Forelimb muscle (tissue), 1 donor: Measurements from ENCODE around the gene F8. TPM values are rescaled to one million over a fixed set of nuclear protein-coding genes. Genes with fewer than 3 reads are reported as not detected.
"Not testable (repeated sequence)": the region's sequence is repeated elsewhere in the genome, so short reads cannot be mapped to it uniquely, and the experiment has no call there.

ENCODE experiments used
- DNase-seq: peaks from one replicate; pipeline ENCODE4 v3.0.0-alpha.2; 2013; ENCODE audit warnings: low read depth
- polyA plus RNA-seq: library from polyadenylated mRNA; unstranded; fragments of 120-200 nt; gene quantifications from one replicate; pipeline ENCODE4 v1.2.1, GENCODE V29; 2013; ENCODE audit not compliant: insufficient read length

F8 gene
- polyA plus RNA-seq, 1 donor = 5.1 TPM

DNA sequence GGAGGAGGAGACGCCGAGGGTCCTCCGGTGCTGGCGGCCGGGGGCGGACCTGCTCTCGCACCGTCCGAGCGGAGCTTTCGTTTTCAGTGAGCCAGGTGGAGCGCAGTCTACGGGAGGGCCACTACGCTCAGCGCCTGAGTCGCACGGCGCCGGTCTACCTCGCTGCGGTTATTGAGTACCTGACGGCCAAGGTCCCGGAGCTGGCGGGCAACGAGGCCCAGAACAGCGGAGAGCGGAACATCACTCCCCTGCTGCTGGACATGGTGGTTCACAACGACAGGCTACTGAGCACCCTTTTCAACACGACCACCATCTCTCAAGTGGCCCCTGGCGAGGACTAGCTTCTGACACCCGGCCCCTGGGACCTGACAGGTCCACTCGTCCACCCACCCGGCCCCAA, 137.5 kb downstream of the F8 start:
- not testable (repeated sequence) for DNase-seq

DNA sequence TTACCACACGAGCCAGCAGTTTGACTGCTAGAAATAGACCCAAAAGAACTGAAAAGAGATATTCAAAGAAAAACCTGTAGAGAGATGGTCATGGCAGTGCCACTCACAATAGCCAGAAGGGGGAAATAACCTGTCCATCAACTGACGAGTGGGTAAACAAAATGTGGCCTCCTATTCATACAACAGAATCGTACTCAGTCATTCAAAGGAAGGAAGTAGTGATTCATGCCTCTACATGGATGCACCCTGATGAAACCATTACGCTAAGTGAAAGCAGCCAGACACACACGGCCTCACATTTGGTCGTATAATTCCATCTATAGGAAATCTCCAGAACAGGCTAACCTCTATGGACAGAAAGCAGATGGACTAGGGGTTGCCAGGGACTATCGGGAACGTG, 138.5 kb downstream of the F8 start:
- not testable (repeated sequence) for DNase-seq

DNA sequence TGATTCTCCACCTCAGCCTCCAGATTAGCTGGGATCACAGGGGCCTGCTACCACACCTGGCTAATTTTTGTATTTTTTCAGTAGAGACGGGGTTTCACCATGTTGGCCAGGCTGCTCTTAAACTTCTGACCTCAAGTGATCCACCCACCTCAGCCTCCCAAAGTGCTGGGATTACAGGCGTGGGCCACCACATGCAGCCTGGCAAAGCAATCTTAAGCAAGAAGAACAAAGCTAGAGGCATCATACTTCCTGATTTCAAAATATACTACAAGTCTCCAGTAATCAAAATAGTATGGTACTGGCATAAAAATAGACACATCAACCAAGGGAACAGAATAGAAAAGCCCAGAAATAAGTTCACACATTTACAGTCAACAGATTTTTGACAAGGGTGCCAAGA, 149.2 kb downstream of the F8 start:
- no peak for DNase-seq

DNA sequence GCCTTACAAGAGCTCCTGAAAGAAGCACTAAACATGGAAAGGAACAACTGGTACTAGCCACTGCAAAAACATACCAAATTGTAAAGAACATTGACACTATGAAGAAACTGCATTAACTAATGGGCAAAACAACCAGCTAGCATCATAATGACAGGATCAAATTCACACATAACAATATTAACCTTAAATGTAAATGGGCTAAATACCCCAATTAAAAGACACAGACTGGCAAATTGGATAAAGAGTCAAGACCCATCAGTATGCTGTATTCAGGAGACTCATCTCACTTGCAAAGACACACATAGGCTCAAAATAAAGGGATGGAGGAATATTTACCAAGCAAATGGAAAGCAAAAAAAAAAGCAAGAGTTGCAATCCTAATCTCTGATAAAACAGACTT, 154.0 kb downstream of the F8 start:
- DNase-seq = not testable (repeated sequence)

DNA sequence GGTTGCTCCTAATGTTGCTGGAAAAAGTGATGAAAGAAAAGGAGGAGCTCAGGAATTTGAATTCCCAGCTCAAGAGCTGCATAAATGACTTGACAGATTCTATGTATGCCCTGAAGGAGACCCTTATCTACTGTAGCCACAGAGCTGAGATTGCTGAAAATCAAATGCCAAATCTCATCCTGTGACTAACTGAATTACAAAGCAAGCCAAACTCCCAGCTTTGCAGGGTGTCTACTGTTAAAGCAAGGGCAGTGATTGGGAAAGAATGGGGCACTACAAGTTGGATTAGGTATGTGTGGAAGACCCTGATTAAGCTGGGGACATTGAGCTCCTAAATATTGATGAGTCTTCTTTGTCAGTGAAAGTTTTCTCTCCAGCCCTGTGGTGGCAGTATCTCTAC, 167.3 kb downstream of the F8 start:
- DNase-seq = no peak

DNA sequence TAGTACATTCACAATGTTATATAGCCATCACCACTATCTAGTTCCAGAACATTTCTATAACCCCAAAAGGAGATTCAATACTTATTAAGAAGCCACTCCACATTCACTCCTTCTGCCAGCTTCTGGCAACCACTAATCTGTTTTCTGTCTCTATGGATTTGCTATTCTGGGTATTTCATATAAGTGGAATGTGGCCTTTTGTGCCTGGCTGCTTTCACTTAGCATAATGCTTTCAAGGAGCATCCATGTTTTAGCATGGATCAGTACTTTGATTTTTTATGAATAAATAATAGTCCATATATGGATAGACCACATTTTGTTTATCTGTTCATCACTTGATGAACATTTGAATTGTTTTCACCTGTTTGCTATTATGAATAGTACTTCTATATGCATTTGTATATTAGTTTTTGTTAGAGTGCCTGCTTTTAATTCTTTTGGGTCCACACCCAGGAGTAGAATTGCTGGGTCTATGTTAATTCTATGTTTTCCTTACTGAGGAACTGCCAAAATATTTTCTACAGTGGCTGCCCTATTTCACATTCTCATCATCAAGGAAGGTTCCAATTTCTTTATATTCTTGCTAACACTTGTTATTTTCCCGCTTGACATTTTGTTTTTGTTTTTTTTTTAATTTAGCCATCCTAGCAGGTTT, 171.4 kb downstream of the F8 start:
- no peak for DNase-seq

DNA sequence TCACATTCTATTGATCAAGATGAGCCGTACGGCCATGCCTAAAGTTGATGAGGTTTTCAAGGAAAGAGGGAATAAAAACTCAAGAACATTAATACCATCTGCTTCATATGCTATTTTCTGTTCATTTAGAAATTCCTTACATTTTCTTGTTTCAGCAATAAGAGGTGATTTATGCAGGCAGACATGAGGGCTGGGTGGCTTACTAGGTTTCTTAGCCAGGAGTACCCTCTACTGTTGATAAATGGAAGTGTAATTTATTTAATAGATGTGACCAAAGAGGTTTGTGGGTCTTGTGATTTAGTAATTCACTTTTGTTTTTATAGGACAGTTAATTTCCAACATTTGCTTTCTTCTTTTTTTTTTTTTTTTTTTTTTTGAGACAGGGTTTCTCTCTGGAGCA, 181.7 kb downstream of the F8 start:
- peak; percentile 9 for DNase-seq

DNA sequence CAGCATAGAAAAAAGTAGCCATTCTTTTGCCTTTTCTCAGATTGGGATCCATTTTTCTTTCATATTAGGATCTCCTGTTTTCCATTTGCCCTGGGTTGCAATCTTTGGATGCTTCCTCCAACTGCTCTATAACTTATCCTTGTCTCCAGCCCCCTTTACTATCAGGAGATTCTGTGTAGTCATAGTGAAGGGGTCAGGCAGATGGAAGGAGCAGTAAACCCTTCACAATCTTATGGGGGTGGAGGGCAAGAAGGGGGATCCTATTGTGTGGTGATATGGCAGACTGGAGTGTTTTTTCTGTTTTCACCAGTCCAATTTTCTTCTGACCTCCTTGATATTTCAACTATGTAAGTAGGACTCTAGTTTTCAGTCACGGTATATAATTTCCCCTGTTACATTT, 186.4 kb downstream of the F8 start:
- no peak for DNase-seq

DNA sequence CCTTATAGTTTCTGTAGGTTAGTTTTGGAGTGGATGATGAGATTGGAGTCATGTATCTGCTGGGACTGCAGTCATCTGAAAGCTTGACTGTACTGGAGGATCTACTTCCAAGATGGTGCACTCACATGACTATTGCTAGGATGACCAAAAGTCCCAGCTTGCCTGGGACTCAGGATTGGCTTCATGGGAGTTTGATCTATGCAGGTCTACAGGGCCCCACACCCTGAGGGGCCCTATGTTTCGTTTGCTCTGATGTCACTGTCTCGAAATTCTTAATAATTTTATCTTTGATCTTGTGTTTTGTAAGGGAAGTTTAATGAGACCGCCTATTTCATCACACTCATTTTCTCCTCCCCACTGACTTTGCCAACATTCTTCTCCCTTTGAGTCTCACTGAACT, 188.0 kb downstream of the F8 start, which contains the start of gene SMIM9:
SMIM9 (minus strand) TSS at position 101 of the 400 bp plus-strand sequence. CDS start 3,806 bp downstream, outside the sequence.
- no peak for DNase-seq

DNA sequence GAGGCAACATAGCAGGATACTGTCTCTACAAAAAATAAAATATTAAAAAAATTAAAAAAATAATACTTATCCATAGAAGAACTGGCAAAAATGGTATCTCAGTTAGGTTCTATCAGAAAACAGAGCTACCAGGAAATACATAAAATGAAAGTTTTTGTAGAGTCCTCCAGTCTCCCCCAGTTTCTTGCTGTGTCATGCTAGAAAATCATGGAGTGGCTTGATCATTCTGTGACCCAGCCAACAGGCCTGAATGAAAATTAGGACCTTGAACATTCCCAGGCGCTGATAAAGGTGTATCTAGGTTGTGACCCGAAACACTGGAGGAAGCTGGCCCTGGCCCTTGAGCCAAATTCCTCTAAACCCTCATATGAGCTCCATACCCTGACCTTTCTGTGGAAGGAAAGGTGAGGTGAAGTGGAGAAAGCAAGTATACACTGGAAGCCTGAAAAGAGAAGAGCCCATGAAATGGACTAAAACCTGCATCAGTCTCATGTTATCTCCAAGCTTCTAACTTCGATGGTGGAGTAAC, 188.7 kb downstream of the F8 start:
- no peak for DNase-seq

DNA sequence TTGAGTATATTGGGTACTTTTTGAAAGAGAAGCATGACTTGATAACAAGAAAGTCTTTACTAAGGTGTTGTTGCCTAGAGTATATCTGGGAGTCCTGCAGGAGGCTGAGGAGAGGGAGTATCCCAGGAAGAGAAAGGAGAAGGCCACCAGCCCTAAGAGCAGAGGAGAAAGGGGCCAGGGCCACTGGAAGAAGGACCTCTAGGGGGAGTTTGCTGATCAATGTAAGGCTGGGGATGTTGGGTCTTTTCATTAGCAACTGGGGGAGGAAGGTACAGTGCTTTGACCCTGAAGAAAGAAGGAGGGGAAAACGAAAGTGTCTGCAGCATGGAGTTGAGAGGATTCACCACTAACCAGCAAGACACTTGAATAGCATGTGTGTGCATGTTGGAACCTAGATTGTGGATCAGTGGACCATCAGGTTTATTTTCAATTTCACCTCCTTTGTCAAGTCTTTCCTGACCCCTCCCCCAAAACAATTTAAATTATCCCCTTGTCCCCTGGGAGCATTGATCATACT, 192.5 kb downstream of the F8 start:
- DNase-seq = no peak

DNA sequence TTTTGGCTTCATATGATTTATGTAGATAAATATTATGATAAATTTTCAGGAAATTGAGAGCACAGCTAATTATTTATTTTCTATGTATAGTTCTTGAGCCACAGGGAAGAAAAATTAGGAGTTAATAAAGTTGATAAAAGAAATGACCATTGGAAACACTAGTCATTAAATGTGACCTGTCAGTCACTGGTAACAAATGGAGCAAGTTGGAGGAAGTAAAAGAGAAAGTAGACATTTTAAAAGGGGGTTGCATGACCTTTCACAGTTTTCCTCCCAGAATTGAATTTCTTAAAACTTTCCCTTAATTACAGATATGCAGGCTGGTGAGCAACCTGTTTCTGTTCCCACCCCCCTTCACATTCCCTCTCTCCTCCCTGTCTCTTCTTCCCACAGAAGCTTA, 193.4 kb downstream of the F8 start:
- no peak for DNase-seq

DNA sequence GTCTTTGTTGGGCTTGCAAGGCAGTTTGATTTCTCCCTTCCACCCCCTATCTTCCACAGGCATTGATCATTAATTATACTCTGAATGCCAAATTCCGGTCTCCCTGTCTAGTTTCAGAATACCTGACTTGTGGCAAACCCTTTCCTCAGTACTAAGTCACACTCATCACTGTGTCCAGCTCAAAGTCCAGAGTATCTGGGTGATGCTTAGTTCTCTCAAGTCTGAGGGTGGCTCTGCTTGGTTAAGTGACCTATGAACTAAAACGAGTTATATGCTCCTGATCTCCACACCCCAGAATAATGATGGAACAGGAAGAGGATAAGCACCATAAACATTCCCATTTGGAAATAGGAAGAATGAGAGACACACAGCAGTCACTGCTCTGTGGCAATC, 194.5 kb downstream of the F8 start:
- no peak for DNase-seq

DNA sequence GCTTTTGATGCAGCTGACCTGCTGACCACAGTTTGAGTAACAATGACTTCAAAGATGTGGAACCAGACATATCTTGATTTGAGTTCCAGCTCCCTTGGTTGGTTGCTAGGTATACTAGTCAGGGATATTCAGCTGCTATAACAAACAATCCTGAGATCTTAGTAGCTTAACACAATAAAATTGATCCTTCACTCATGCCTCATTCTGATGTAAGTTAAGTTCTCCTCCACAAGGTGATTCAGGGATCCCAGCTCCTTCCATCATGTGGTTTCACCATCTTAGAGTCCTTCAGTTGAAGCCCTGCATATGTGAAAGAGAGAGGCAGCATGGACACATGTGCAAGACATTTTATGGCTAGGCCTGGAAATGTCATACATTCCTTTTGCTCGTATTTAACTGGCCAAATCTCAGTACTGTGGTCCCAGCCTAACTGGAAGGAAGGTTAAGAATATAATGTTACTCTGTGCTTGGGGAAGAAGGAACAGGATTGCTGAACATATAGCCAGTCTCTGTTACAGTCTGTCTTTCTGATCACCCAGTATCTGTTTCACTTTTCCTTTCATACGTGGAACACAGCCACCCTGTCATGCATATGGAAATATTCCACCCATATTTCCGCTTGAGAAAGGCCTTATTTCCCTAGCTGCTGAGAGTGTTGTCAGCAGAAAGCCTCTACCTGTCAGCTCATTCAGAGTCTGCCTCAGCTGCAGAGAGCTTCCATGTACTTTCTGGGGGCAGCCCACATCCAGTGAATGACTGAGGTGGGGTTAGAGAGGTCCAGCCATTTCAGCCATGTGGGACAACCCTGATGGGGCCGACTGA, 195.1 kb downstream of the F8 start:
- DNase-seq = no peak

DNA sequence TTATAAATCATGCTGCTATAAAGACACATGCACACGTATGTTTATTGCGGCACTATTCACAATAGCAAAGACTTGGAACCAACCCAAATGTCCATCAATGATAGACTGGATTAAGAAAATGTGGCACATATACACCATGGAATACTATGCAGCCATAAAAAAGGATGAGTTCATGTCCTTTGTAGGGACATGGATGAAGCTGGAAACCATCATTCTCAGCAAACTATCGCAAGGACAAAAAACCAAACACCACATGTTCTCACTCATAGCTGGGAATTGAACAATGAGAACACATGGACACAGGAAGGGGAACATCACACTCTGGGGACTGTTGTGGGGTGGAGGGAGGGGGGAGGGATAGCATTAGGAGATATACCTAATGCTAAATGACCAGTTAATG, 196.9 kb downstream of the F8 start:
- DNase-seq = not testable (repeated sequence)

DNA sequence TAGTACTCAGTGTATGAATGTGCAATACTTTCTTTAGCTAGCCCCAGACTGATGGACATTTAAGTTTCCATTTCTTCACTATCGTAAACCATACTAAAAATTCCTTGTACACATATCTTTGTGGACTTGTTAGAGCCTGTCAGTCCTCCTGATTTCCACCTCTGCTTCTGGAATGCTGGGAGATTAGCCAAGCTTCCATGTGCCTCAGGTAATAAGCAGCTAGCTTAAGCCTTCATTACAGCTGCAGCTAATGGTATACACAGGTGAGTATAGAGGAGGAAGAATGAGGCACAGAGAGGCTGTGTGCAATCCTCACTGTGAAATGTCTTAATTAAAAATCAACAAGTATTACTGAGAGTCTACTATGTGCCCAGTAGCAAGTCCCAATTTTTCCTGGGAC, 197.9 kb downstream of the F8 start:
- DNase-seq = no peak

DNA sequence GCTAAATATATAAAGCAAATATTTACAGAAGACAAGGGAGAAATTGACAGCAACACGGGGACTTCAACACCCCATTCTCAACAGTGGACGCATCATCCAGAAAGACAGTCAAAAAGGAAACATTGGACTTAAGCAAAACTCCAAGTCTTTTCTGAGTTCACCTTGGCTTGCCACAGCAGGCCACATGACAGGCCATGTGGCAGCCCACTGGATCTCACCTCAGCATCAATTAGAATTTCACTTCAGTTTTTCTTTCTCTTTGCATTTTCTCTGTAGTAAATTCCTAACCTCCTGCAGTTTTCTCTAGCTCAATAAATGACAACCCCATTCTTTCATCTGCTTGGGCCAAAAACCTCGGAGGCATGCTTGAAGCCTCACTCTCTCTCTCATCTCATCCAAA, 200.5 kb downstream of the F8 start:
- DNase-seq = no peak

DNA sequence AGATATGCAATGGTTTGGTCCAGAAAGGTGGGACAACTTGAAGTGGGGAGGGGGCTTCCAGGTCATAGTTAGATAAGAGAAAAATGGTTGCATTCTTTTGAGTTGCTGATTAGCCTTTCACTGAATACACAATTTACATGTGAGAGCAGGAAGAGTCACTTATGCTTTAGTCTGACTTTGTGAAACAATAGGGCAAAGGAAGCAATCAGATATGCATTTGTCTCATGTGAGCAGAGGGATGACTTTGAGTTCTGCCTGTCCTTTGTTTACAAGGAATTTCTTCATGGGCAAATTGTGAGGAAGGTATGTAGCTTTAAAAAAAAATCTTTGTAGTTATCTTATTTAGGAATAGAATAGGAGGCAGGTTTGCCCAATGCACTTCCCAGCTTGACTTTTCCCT, 201.0 kb downstream of the F8 start:
- DNase-seq = no peak

DNA sequence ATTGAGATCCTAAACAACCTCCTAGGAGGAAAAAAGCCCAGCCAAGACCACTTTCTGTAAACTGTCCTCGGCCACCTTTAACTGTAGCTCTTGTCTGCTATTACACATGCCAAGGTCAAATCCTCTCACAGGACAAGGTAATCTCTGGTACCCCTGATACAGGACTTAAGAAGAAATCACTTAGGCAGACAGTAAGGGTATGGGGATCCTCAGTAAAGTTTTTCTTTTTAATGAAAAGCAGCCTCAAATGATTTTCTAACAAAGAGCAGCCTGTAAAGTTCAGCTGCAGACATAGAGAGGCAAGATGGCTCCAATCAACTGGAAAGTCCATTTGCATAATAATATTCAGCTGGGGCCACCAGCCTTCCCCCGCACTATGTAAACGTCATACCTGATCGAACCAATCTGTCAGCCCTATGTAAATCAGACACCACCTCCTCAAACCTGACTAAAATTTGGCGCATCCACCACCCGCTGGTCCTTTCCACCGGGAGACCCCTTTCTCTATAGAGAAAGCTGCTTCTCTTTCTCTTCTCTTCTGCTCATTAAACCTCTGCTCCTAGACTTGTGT, 202.7 kb downstream of the F8 start:
- no peak for DNase-seq

DNA sequence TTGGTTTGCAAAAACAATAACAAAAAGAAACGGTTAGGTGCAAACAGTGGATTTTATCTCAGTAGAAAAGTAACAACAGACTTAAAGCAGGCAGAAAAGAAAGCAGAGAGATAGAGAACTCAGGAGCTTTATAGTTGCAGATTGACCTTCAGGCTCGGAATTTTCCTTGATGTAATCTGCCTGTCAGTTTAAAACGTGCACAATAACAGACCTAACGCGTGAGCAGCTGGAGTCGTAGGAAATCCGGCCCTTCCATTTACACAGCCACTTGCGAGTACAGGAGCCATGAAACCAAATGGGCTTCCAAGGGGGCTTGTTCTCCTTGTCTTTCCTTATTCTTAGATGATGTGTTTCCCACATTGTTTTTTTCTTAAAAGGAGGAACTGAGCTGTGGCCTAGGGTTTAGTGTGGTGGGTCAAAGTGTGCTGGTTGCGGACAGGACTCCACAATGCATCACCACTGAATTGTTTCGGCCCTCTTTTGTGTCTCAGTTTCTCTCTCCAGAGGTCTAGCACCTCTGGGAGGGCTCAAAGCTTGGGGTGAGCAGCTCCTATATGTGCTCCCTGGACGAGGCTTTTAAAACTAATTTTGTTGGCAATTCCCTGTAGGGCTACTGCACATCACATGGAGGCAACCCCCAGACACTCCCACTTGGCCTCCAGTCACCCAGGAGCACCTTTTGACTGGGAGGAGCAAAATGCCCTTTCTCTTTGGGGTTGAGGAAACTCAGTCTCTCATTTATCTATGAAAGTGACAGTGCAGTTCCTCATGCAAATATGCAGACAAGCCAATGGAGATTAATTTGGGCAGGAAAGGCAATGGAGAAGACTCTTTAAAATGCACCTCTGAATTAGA, 203.4 kb downstream of the F8 start:
- no peak for DNase-seq

DNA sequence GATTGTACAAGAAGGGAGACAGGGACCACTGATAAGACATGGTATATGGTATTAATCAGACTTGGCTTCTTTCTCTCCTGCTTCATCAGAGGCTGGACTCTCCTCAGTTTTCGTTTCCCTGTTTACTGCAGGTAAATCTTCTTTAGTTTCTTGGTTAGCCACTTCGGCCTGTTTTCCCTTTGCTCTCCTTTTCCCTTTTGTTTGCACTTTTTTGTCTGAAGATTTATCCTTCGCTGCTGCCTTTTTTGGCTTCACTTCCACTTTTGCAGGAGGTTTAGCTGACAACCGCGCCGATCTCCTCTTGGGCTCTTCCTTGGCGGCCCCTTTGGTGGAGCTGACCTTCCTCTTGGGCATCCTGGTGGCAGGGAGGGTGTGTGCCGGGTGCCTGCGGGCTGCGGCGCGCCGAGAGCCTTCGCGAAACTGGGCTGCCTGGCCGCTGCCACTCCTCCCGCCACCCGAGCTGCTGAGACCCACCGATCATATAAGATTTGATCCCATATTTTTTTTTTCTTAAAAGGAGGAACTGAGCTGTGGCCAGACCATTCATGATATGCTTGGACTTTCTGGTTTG, 205.4 kb downstream of the F8 start:
- DNase-seq = not testable (repeated sequence)
